ENCODE results near the gene ANKRD12.
A peak's percentile ranks its signal among the peaks of the same experiment; 100 is the strongest.
"Not testable (repeated sequence)": the region's sequence is repeated elsewhere in the genome, so short reads cannot be mapped to it uniquely, and the experiment has no call there.

The ANKRD12 gene

DNA sequence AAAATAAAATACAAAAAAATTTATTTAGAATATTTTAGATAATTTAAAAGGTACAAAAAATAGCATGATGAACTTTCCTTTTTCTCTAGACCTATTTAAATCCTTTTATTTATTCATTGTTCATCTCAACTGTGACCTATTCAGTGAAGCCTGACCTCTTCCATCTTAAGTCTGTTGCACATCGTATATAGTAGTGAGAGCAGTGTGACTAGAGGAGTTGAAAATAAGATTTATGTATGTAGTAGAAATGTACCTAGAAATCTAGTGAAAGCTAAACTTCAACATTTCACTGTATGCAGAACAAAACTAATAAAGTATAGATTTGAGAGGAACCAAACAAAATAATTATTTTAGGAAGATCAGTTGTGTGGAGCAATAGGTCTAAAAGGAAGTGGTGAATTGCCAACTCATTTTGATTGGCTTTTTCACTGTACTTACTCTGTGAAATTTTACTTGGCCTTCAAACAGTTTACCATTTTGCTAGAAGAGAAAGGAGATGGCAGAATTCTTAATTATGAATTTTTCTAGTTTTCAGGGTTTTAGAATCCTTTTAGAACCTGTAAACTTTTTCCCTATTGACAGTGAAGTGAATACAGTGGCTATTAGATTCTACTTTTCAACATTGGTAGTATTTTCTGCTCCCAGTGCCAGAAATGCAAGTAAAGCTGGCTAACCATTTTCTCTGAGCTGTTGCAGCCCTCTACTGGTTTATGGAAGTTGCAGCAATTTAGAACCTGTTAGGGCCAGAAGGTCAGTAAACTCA is 11.0 kb downstream of the ANKRD12 start:
- peak; percentile 34 for DNase-seq

GRCh38 chr18:9148203-9148552 is 11.6 kb downstream of the ANKRD12 start:
- DNase-seq, result no peak

GRCh38 chr18:9150121-9150520 is 13.5 kb downstream of the ANKRD12 start:
- no peak for DNase-seq

DNA sequence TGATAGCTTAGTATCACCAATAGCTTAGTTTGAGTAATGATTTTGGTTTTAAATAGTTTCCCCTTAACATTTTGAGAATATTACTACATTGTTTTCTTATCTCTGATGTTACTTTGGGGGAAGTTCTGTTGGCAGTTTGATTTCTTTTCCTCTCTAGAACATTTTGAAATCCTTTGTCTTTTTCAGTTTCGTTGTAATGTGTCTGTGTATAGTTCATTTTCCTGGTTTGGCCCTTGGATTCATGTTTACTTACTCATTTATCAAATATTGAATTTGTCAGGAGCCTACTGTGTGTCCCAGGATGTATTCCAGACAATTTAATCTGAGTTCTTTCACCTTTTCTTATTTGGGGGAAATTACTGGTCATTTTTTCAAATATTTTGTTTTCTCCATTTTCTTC is 16.7 kb downstream of the ANKRD12 start:
- DNase-seq, result no peak

DNA sequence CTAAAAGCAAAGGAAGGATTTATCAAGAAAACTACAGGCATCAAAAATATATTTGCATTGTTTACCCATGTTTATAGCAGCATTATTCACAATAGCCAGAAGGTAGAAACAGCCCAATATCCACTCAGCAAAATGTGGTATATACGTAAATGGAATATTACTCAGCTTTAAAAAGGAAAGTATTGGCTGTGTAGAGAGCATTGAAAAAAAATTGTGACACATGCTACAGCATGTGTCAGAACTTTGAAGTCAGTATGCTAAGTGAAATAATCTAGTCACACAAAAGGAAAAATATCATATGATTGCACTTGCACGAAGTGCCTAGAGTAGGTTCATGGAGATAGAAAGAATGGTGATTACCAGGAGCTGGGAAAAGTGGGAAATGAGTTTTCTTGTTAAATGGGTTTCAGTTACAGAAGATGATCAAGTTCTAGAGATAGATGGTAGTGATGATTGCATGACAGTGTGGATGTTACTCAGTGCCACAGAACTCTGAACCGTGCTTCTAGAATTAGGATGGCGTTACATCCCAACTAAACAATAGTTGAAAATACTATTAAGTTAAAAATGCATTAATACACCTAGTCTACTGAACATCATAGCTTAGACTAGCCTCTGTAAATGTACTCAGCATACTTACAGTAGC is 20.1 kb downstream of the ANKRD12 start:
- no peak for DNase-seq

- DNase-seq, result no peak
These were observed 21.2 kb downstream of the ANKRD12 start for GRCh38 chr18:9157806-9158205.

GRCh38 chr18:9160014-9160413 is 23.4 kb downstream of the ANKRD12 start:
- no peak for DNase-seq

DNA sequence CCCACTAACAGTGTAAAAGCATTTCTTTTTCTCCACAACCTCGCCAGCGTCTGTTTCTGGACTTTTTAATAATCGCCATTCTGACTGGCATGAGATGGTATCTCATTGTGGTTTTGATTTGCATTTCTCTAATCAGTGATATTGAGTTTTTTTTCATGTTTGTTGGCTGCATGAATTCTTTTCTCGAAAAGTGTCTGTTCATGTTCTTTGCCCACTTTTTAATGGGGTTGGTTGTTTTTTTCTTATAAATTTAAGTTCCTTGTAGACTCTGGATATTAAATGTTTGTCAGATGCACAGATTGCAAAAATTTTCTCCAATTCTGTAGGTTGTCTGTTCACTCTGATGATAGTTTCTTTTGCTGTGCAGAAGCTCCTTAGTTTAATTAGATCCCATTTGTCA is 26.1 kb downstream of the ANKRD12 start:
- DNase-seq, result not testable (repeated sequence)

DNA sequence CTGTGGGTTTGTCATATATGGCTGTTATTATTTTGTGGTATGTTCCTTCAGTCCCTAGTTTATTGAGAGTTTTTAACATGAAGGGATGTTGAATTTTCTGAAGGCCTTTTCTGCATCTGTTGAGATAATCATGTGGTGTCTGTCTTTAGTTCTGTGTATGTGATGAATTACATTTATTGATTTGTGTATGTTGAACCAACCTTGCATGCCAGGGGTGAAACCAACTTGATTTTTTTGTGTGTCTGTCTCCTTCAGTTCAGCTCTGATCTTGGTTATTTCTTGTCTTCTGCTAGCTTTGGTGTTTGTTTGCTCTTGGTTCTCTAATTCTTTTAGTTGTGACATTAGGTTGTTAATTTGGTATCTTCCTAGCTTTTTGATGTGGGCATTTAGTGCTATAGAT is 27.6 kb downstream of the ANKRD12 start:
- DNase-seq, result not testable (repeated sequence)

DNA sequence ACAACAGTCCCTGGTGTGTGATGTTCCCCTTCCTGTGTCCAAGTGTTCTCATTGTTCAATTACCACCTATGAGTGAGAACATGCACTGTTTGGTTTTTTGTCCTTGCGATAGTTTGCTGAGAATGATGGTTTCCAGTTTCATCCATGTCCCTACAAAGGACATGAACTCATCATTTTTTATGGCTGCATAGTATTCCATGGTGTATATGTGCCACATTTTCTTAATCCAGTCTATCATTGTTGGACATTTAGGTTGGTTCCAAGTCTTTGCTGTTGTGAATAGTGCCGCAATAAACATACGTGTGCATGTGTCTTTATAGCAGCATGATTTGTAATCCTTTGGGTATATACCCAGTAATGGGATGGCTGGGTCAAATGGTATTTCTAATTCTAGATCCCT is 29.3 kb downstream of the ANKRD12 start:
- not testable (repeated sequence) for DNase-seq

DNA sequence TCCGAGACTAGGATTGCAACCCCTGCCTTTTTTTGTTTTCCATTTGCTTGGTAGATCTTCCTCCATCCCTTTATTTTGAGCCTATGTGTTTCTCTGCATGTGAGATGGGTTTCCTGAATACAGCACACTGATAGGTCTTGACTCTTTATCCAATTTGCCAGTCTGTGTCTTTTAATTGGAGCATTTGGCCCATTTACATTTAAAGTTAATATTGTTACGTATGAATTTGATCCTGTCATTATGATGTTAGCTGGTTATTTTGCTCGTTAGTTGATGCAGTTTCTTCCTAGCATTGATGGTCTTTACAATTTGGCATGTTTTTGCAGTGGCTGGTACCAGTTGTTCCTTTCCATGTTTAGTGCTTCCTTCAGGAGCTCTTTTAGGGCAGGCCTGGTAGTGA is 32.9 kb downstream of the ANKRD12 start:
- DNase-seq, result not testable (repeated sequence)

DNA sequence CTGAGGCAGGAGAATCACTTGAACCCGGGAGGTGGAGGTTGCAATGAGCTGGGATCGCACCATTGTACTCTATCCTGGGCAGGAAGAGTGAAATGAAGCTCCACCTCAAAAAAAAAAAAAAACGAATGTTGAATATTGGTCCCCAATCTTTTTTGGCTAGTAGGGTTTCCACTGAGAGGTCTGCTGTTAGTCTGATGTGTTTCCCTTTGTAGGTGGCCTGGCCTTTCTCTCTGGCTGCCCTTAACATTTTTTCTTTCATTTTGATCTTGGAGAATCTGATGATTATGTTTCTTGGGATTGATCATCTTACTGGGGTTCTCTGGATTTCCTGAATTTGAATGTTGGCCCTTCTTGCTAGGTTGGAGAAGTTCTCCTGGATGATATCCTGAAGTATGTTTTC is 35.3 kb downstream of the ANKRD12 start:
- DNase-seq, result not testable (repeated sequence)

GRCh38 chr18:9172506-9173127 is 36.0 kb downstream of the ANKRD12 start:
- DNase-seq, result no peak

DNA sequence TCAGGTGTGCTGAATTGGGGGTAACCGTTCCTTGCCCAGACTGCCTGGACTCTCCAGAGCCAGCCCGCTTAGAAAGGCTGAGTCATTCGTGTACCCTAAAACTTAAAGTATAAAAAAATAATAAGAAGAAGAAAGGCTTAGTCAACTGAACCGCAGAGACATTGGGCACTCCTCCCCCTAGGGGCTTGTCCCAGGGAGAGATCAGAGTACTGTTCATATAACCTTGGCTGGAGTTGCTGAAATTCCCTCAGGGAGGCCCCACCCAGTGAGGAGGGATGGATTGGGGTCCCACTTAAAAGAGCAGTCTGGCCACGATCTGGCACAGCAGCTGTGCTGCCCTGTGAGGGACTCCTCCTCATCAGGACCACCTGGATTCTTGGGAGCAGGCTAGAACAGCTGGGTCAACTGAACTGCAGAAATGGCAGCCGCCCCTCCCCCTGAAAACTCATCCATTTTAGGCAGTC is 37.2 kb downstream of the ANKRD12 start:
- DNase-seq, result no peak

- no peak for DNase-seq
These were observed 37.7 kb downstream of the ANKRD12 start for GRCh38 chr18:9174302-9174701.

GRCh38 chr18:9175115-9175514 is 38.5 kb downstream of the ANKRD12 start:
- no peak for DNase-seq

- no peak for DNase-seq
These were observed 40.5 kb downstream of the ANKRD12 start for GRCh38 chr18:9177031-9177430.

DNA sequence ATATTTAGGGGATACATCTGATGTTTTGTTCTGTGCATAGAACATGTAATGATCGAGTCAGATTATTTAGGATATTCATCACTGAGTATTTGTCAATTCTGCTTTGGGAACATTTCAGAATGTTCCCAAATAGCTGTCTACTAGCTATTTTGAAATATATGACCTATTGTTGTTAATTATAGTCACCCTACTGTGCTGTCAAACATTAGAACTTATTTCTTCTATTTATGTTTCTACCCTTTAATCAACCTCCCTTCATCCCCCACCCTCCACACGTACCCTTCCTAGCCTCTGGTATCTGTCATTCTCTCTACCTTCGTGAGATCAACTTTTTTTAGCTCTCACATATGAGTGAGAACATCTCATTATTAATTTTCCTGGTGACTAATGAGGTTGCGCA is 40.9 kb downstream of the ANKRD12 start:
- no peak for DNase-seq

DNA sequence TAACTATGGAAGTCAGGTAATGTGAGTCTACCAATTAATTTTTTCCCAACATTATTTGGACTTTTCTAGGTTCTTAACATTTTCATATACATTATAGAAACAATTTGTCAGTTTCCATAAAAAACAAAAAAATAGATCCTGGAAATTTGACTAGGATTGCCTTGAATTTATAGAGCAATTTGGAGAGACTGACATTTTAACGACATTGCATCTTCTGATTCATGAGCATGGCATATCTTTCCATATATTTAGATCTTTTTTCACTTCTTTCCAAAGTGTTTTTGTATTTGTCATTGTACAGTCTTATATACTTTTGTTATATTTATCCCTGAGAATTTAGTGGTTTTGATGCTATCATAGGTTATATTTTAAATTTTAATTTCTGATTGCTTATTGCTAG is 42.0 kb downstream of the ANKRD12 start:
- DNase-seq, result no peak

GRCh38 chr18:9181275-9181674 is 44.7 kb downstream of the ANKRD12 start:
- no peak for DNase-seq

DNA sequence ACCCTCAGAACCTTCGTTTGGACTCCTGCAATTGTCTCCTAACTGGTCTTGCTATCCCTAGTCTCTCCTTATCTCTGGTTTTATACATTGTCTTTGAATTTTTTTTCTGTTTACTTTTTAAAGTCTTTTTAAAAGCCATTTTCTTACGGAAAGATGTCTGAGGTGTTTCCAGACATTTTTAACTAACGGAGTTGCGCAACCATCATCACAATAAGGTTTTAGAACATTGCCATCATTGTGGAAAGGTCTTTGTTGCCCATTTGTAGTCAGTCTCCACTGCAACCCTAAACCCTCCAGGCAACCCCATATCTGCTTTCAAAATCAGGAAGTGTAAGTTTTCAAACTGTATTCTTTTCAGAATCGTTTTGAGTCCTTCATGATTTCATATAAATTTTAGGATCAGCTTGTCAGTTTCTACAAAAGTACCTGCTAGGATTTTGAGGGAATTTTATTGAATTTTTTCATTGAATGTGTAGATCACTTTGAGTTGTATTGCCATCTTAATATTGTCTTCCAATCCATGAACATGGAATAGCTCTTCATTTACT is 46.3 kb downstream of the ANKRD12 start:
- no peak for DNase-seq

DNA sequence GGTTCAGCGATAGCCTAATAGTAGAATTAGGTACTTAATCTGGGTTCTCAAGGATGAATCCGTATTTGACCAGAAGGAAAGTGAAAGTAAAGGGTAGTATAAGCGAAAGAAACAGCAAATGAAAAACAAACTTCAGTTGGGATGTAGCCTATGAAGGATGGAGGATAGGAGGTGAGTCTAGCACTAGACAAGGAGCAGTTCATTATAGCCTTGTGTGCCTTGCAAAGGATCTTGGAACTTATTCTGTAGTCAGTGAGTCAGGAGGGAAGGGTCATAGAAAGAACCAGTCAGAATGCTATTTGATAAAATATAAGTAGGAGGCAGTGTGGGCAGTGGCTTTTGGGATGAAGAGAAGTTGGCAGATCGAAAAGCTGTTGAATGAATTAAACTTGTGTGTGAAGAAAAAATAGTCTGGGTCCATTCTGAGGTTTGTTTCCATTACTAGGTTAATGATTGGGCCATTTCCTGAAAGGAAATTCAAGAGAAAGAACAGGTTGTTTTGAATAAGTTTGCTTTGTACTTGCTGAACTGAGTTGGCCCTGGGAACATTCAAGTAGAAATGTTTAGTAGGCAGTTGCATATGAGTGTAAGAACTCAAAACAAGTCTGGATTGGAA is 48.5 kb downstream of the ANKRD12 start:
- no peak for DNase-seq

All from NCI-H345 (cell line).